Left lung (tissue), 10 donors: ENCODE data around the gene ZNF362. TPM values are rescaled to one million over a fixed set of nuclear protein-coding genes. Genes with fewer than 3 reads are reported as not detected.

Source experiments
- ATAC-seq: fragments of 200-7000 bp; cut with Tn5 transposase; one replicate; pipeline ENCODE4 v1.9.1; 2020; ENCODE audit warnings: moderate library complexity
- DNase-seq, 4 donors: peaks; one replicate each; pipeline ENCODE4 v3.0.0-alpha.2; 2013 to 2020
- H3K27ac ChIP-seq, 2 donors: fragments of 200-600 bp; sonication (generic) in 1 of 2; one replicate each; pipeline versions ENCODE4 v1.5.0 to v1.8.0; 2020 to 2021
- H3K27me3 ChIP-seq, 2 donors: fragments of 200-600 bp; sonication (generic) in 1 of 2; one replicate each; pipeline versions ENCODE4 v1.5.0 to v1.8.0; 2020 to 2021
- H3K36me3 ChIP-seq, 2 donors: fragments of 200-600 bp; sonication (generic) in 1 of 2; one replicate each; pipeline versions ENCODE4 v1.5.0 to v1.8.0; 2020 to 2021
- H3K4me1 ChIP-seq, 2 donors: fragments of 200-600 bp; one replicate each; pipeline ENCODE4 v1.8.0; 2021
- H3K4me3 ChIP-seq, 2 donors: fragments of 200-600 bp; sonication (generic) in 1 of 2; one replicate each; pipeline versions ENCODE4 v1.5.0 to v1.8.0; 2020 to 2021; ENCODE audit warnings: mild to moderate bottlenecking in 1 of 2
- H3K9me3 ChIP-seq, 2 donors: fragments of 200-600 bp; sonication (generic) in 1 of 2; one replicate each; pipeline versions ENCODE4 v1.5.0 to v1.8.0; 2020 to 2021
- CTCF ChIP-seq, 2 donors: fragments of 200-600 bp; sonication (generic) in 1 of 2; IDR thresholded peaks; one replicate each; pipeline versions ENCODE4 v1.5.0 to v1.8.0; 2021; ENCODE audit warnings: antibody characterized with exemption in 2 of 2
- intact Hi-C, 2 donors: fragments of 100-400 bp; cut with DNase I; formaldehyde crosslinking; loops; one replicate each; pipeline versions ENCODE4 v1.11.2 to v1.14.2; 2022
- polyA plus RNA-seq, 6 donors: library from polyadenylated mRNA; unstranded; fragments of 120-200 nt; gene quantifications; one replicate each; pipeline ENCODE4 v1.2.1, GENCODE V29; 2013; ENCODE audit not compliant: insufficient read length in 6 of 6
- total RNA-seq, 2 donors: library from RNA; stranded (reverse); fragmentation: NEBNext Ultra II Directional; extraction: Animal tissue kit (Norgen Biotek cat#: 25700); gene quantifications; one replicate each; pipeline ENCODE4 v1.2.1, GENCODE V29; 2021
- donor health status: DM: no; HTN: yes; CAD: no.
- donor health status: DM: no; HTN: no; CAD: no.

Gene ZNF362
- total and polyA plus RNA-seq, 8 donors: 25.9 to 60.0 (median 52.0) TPM

GRCh38 chr1:33256221-33256470 is 146 bp upstream of the ZNF362 start:
- Histone ChIP-seq H3K9me3 (no peaks in the 10 kb centered on the region), H3K4me3 (peak overlapping the region in 1 of 2 donors; percentile 57), H3K27ac (peak overlapping the region; percentile 84 to 93), H3K36me3 (no peaks in the 10 kb centered on the region), H3K4me1 (peaks cover 22 to 28% of the 10 kb centered on the region in 2 donors), H3K27me3 (no peaks in the 10 kb centered on the region)
- no peak for TF ChIP-seq CTCF (IDR thresholded peaks at IDR 0.05)
- no peak for DNase-seq
- intact Hi-C loops: no loop called here
- ATAC-seq: no peak

GRCh38 chr1:33257207-33257771 is 997 bp downstream of the ZNF362 start:
- Histone ChIP-seq H3K4me1 (peaks cover 22 to 28% of the 10 kb centered on the region in 2 donors), H3K27ac (peak overlapping the region; percentile 83 to 86), H3K27me3 (no peaks in the 10 kb centered on the region), H3K36me3 (no peaks in the 10 kb centered on the region), H3K4me3 (peak overlapping the region; percentile 55 to 59), H3K9me3 (no peaks in the 10 kb centered on the region)
- no peak for DNase-seq
- ATAC-seq: peak; percentile 3
- intact Hi-C loops: no loop called here
- no peak for TF ChIP-seq CTCF (IDR thresholded peaks at IDR 0.05)

- no peak for TF ChIP-seq CTCF (IDR thresholded peaks at IDR 0.05)
- DNase-seq (peak in 2 of 4 donors; percentile 24 to 54), ATAC-seq (peak; percentile 71)
- Histone ChIP-seq H3K9me3 (no peaks in the 10 kb centered on the region), H3K27ac (peak overlapping the region; percentile 83 to 86), H3K27me3 (no peaks in the 10 kb centered on the region), H3K4me3 (peak overlapping the region; percentile 55 to 59), H3K36me3 (no peaks in the 10 kb centered on the region), H3K4me1 (peaks cover 22 to 28% of the 10 kb centered on the region in 2 donors)
- intact Hi-C loops: no loop called here
These were observed 1.8 kb downstream of the ZNF362 start for GRCh38 chr1:33257772-33258712.

GRCh38 chr1:33258788-33259274 is 2.5 kb downstream of the ZNF362 start:
- TF ChIP-seq CTCF (IDR thresholded peaks at IDR 0.05): no peak
- ATAC-seq (no peak), DNase-seq (no peak)
- intact Hi-C loops: no loop called here
- Histone ChIP-seq H3K27me3 (no peaks in the 10 kb centered on the region), H3K36me3 (no peaks in the 10 kb centered on the region), H3K4me1 (peaks cover 22 to 28% of the 10 kb centered on the region in 2 donors), H3K4me3 (no peak overlapping the region), H3K9me3 (no peaks in the 10 kb centered on the region), H3K27ac (no peak overlapping the region)

- DNase-seq: no peak
- TF ChIP-seq CTCF (IDR thresholded peaks at IDR 0.05): no peak
- H3K27me3 ChIP-seq: no peaks in the 10 kb centered on the region
- intact Hi-C loops: no loop called here
- H3K4me3 ChIP-seq: no peak overlapping the region
- no peaks in the 10 kb centered on the region for H3K9me3 ChIP-seq
- ATAC-seq: no peak
- peaks cover 22 to 28% of the 10 kb centered on the region in 2 donors for H3K4me1 ChIP-seq
- H3K36me3 ChIP-seq: no peaks in the 10 kb centered on the region
- no peak overlapping the region for H3K27ac ChIP-seq
These were observed 3.6 kb downstream of the ZNF362 start for GRCh38 chr1:33259879-33260278.
